Loucy (cell line): ENCODE measurements around the gene PROC.

Experiments used
- H2AFZ ChIP-seq: fragments of 200-600 bp; sonication (generic); 2 replicates; pipeline ENCODE4 v1.6.0; 2016; ENCODE audit warnings: antibody characterized with exemption, mild to moderate bottlenecking, low read length, moderate library complexity
- H3F3A ChIP-seq: fragments of 200-600 bp; 2 replicates; pipeline ENCODE4 v1.6.0; 2016; ENCODE audit warnings: antibody characterized with exemption, low read depth, mild to moderate bottlenecking
- H3K27me3 ChIP-seq: fragments of 200-600 bp; sonication (generic); 2 replicates; pipeline ENCODE4 v1.6.1; 2014; ENCODE audit warnings: low read length, mild to moderate bottlenecking; ENCODE audit not compliant: insufficient read depth, poor library complexity, severe bottlenecking
- H3K36me3 ChIP-seq: fragments of 200-600 bp; sonication (generic); 2 replicates; pipeline ENCODE4 v1.6.1; 2016; ENCODE audit warnings: low read length; ENCODE audit not compliant: insufficient read depth
- H3K4me1 ChIP-seq: fragments of 200-600 bp; sonication (generic); 2 replicates; pipeline ENCODE4 v1.5.1; 2014; ENCODE audit warnings: low read length, mild to moderate bottlenecking; ENCODE audit not compliant: insufficient read depth, poor library complexity, severe bottlenecking
- H3K4me2 ChIP-seq: fragments of 200-600 bp; sonication (generic); 2 replicates; pipeline ENCODE4 v1.6.0; 2014; ENCODE audit warnings: antibody characterized with exemption, low read length, low read depth, mild to moderate bottlenecking; ENCODE audit not compliant: poor library complexity, severe bottlenecking
- H3K4me3 ChIP-seq: fragments of 200-600 bp; sonication (generic); 2 replicates; pipeline ENCODE4 v1.5.1; 2014; ENCODE audit warnings: low read length, mild to moderate bottlenecking, mixed read lengths; ENCODE audit not compliant: poor library complexity, severe bottlenecking
- H3K79me2 ChIP-seq: fragments of 200-600 bp; sonication (generic); 2 replicates; pipeline ENCODE4 v1.6.1; 2014; ENCODE audit warnings: low read length; ENCODE audit not compliant: insufficient read depth
- H3K9ac ChIP-seq: fragments of 200-600 bp; sonication (generic); 2 replicates; pipeline ENCODE4 v1.6.0; 2014; ENCODE audit warnings: mild to moderate bottlenecking, low read depth, low read length, moderate library complexity; ENCODE audit not compliant: poor library complexity, severe bottlenecking
- H3K9me2 ChIP-seq: fragments of 200-600 bp; sonication (generic); replicated peaks from 2 replicates; pipeline ENCODE4 v1.6.1; 2016; ENCODE audit warnings: low read depth, low read length, mixed read lengths
- H3K9me3 ChIP-seq: fragments of 200-600 bp; sonication (generic); 2 replicates; pipeline ENCODE4 v1.6.1; 2014; ENCODE audit warnings: mild to moderate bottlenecking, antibody characterized with exemption, low read length, low read depth; ENCODE audit not compliant: insufficient read depth
- H4K20me1 ChIP-seq: fragments of 200-600 bp; sonication (generic); 2 replicates; pipeline ENCODE4 v1.6.0; 2014; ENCODE audit warnings: antibody characterized with exemption, low read length, mild to moderate bottlenecking; ENCODE audit not compliant: insufficient read depth, poor library complexity, severe bottlenecking
- EZH2phosphoT487 ChIP-seq: fragments of 200-600 bp; IDR thresholded peaks from 2 replicates; pipeline ENCODE4 v1.6.1; 2018; ENCODE audit warnings: antibody characterized with exemption, mild to moderate bottlenecking, moderate library complexity, borderline replicate concordance
- TF ChIP-seq, protein P1 (sequence below): fragments of 200-600 bp; sonication (generic); conservative IDR thresholded peaks from 2 replicates; pipeline ENCODE4 v1.5.1; 2014; ENCODE audit warnings: mild to moderate bottlenecking, antibody characterized with exemption, low read length

PROC gene

DNA sequence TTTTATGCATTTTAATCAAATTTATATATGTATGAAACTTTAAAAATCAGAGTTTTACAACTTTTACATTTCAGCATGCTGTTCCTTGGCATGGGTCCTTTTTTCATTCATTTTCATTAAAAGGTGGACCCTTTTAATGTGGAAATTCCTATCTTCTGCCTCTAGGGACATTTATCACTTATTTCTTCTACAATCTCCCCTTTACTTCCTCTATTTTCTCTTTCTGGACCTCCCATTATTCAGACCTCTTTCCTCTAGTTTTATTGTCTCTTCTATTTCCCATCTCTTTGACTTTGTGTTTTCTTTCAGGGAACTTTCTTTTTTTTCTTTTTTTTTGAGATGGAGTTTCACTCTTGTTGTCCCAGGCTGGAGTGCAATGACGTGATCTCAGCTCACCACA, 5.7 kb downstream of the PROC start:
- Histone ChIP-seq H3K9ac (no peak overlapping the region), H3K4me1 (no peaks in the 10 kb centered on the region), H2AFZ (0 out of 2 replicates have a peak overlapping the region, but pooled peaks have one; percentile 32), H3K4me3 (peak overlapping the region; percentile 57), H3K79me2 (no peaks in the 10 kb centered on the region), H3K9me3 (no peaks in the 10 kb centered on the region), H3K27me3 (no peaks in the 10 kb centered on the region), H4K20me1 (no peaks in the 10 kb centered on the region), H3F3A (no peaks in the 10 kb centered on the region), H3K4me2 (peak overlapping the region; percentile 70), H3K36me3 (no peaks in the 10 kb centered on the region), H3K9me2 (no peaks in the 10 kb centered on the region)
- TF ChIP-seq, protein P1, sequence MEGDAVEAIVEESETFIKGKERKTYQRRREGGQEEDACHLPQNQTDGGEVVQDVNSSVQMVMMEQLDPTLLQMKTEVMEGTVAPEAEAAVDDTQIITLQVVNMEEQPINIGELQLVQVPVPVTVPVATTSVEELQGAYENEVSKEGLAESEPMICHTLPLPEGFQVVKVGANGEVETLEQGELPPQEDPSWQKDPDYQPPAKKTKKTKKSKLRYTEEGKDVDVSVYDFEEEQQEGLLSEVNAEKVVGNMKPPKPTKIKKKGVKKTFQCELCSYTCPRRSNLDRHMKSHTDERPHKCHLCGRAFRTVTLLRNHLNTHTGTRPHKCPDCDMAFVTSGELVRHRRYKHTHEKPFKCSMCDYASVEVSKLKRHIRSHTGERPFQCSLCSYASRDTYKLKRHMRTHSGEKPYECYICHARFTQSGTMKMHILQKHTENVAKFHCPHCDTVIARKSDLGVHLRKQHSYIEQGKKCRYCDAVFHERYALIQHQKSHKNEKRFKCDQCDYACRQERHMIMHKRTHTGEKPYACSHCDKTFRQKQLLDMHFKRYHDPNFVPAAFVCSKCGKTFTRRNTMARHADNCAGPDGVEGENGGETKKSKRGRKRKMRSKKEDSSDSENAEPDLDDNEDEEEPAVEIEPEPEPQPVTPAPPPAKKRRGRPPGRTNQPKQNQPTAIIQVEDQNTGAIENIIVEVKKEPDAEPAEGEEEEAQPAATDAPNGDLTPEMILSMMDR: peak; percentile 25; the same call in 1 of the 2 replicates
- TF ChIP-seq EZH2phosphoT487: no peak

DNA sequence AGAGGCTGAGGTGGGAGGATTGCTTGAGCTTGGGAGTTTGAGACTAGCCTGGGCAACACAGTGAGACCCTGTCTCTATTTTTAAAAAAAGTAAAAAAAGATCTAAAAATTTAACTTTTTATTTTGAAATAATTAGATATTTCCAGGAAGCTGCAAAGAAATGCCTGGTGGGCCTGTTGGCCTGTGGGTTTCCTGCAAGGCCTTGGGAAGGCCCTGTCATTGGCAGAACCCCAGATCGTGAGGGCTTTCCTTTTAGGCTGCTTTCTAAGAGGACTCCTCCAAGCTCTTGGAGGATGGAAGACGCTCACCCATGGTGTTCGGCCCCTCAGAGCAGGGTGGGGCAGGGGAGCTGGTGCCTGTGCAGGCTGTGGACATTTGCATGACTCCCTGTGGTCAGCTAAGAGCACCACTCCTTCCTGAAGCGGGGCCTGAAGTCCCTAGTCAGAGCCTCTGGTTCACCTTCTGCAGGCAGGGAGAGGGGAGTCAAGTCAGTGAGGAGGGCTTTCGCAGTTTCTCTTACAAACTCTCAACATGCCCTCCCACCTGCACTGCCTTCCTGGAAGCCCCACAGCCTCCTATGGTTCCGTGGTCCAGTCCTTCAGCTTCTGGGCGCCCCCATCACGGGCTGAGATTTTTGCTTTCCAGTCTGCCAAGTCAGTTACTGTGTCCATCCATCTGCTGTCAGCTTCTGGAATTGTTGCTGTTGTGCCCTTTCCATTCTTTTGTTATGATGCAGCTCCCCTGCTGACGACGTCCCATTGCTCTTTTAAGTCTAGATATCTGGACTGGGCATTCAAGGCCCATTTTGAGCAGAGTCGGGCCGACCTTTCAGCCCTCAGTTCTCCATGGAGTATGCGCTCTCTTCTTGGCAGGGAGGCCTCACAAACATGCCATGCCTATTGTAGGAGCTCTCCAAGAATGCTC, 6.6 kb downstream of the PROC start:
- no peak overlapping the region for H3K9ac ChIP-seq
- no peaks in the 10 kb centered on the region for H4K20me1 ChIP-seq
- H3K4me3 ChIP-seq: no peak overlapping the region
- H3K36me3 ChIP-seq: no peaks in the 10 kb centered on the region
- no peak for TF ChIP-seq EZH2phosphoT487
- TF ChIP-seq, protein P1: no peak
- H3K4me2 ChIP-seq: no peak overlapping the region
- H3F3A ChIP-seq: no peaks in the 10 kb centered on the region
- no peaks in the 10 kb centered on the region for H3K9me3 ChIP-seq
- no peaks in the 10 kb centered on the region for H3K4me1 ChIP-seq
- H3K27me3 ChIP-seq: no peaks in the 10 kb centered on the region
- no peaks in the 10 kb centered on the region for H3K79me2 ChIP-seq
- H3K9me2 ChIP-seq: no peaks in the 10 kb centered on the region
- no peak overlapping the region for H2AFZ ChIP-seq

DNA sequence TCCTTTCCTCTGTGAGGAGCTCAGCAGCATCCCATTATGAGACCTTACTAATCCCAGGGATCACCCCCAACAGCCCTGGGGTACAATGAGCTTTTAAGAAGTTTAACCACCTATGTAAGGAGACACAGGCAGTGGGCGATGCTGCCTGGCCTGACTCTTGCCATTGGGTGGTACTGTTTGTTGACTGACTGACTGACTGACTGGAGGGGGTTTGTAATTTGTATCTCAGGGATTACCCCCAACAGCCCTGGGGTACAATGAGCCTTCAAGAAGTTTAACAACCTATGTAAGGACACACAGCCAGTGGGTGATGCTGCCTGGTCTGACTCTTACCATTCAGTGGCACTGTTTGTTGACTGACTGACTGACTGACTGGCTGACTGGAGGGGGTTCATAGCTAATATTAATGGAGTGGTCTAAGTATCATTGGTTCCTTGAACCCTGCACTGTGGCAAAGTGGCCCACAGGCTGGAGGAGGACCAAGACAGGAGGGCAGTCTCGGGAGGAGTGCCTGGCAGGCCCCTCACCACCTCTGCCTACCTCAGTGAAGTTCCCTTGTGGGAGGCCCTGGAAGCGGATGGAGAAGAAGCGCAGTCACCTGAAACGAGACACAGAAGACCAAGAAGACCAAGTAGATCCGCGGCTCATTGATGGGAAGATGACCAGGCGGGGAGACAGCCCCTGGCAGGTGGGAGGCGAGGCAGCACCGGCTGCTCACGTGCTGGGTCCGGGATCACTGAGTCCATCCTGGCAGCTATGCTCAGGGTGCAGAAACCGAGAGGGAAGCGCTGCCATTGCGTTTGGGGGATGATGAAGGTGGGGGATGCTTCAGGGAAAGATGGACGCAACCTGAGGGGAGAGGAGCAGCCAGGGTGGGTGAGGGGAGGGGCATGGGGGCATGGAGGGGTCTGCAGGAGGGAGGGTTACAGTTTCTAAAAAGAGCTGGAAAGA, 7.6 kb downstream of the PROC start:
- Histone ChIP-seq H3F3A (no peaks in the 10 kb centered on the region), H2AFZ (no peak overlapping the region)

More for the DNA sequence above, 7.6 kb downstream of the PROC start:
- no peaks in the 10 kb centered on the region for H3K36me3 ChIP-seq
- no peaks in the 10 kb centered on the region for H3K9me3 ChIP-seq
- H4K20me1 ChIP-seq: no peaks in the 10 kb centered on the region
- no peaks in the 10 kb centered on the region for H3K9me2 ChIP-seq
- no peak overlapping the region for H3K9ac ChIP-seq
- H3K4me3 ChIP-seq: no peak overlapping the region
- no peaks in the 10 kb centered on the region for H3K27me3 ChIP-seq
- no peak overlapping the region for H3K4me2 ChIP-seq
- H3K79me2 ChIP-seq: no peaks in the 10 kb centered on the region
- no peaks in the 10 kb centered on the region for H3K4me1 ChIP-seq
- TF ChIP-seq, protein P1: no peak
- TF ChIP-seq EZH2phosphoT487: no peak
